SK-N-MC (cell line): Measurements from ENCODE around the gene GNAO1.

Source experiments
- EZH2 ChIP-seq: fragments of 200-600 bp; sonication (generic); IDR thresholded peaks from one replicate; pipeline ENCODE4 v1.6.1; 2017; ENCODE audit warnings: antibody characterized with exemption
- POLR2AphosphoS5 ChIP-seq: IDR thresholded peaks from 2 replicates; pipeline ENCODE4 v1.6.1; 2012; ENCODE audit warnings: mild to moderate bottlenecking, low read depth, low read length, borderline replicate concordance

- TF ChIP-seq EZH2: no peak
- TF ChIP-seq POLR2AphosphoS5: no peak
Observed at GRCh38 chr16:56274369-56274768, 83.1 kb downstream of the GNAO1 start.
